GM21717 (cell line): Measurements from ENCODE around the gene CCDC88B.

Source experiments
- ATAC-seq: cut with Tn5 transposase; IDR thresholded peaks from one replicate; pipeline ENCODE4 v1.9.1; 2021; ENCODE audit warnings: mild to moderate bottlenecking, moderate library complexity; ENCODE audit not compliant: unreplicated experiment

The CCDC88B gene

DNA sequence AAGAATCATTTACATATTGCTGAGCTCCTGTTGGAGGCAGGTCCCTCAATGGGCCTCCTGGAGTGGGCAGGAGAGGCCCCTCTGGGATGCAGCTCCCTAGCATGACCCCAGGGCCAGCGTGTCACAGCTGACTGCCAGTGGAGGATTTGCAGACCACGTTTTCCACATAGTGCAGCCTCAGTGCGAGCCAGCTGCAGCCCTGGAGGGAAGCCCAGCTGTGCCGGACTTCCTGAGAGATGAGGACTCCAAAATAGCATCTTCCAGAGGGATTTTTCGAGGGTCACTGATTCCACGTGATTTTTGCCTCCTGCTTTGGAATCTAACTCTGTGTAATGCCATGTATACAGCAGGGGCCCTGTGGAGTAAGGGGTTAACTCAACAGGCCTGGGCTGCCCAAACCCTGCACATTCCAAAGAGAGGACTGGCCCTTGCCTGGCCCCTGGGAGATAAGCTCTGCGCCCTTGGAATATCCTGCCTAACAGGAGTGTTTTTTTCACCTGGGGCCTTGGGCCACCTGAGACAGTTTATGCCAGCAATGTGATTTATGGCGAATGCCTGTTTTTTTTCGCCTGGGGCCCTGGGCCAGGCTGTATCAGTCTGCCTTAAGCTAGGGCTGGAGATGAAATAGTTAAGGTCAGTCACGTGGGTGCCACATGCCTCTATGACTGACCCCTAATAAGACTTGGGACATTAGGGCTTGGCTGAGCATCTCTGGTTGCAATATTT, 66.4 kb downstream of the CCDC88B start:
- ATAC-seq = no peak
